GM06990 (cell line): ENCODE measurements around the gene ZNF205.
"Not testable (repeated sequence)": the region's sequence is repeated elsewhere in the genome, so short reads cannot be mapped to it uniquely, and the experiment has no call there.

Experiments used
- DNase-seq: peaks from one replicate; pipeline ENCODE4 v3.0.0-alpha.2; 2011; ENCODE audit not compliant: insufficient read length; ENCODE audit errors: extremely low read depth
- H3K27me3 ChIP-seq: replicated peaks from 2 replicates; pipeline ENCODE4 v1.6.0; 2011; ENCODE audit warnings: low read length; ENCODE audit not compliant: control insufficient read depth, insufficient read depth
- H3K36me3 ChIP-seq: 2 replicates; pipeline ENCODE4 v1.5.1; 2011; ENCODE audit warnings: low read length; ENCODE audit not compliant: control insufficient read depth, insufficient read depth
- H3K4me3 ChIP-seq: replicated peaks from 2 replicates; pipeline ENCODE4 v1.5.1; 2011; ENCODE audit warnings: low read depth, mild to moderate bottlenecking, control low read depth, low read length
- TF ChIP-seq, protein P1 (sequence below): IDR thresholded peaks from 2 replicates; pipeline ENCODE4 v1.5.1; 2011; ENCODE audit warnings: low read length, control low read depth, mild to moderate bottlenecking, inconsistent platforms; ENCODE audit not compliant: insufficient read depth, poor library complexity, severe bottlenecking

Gene ZNF205

DNA sequence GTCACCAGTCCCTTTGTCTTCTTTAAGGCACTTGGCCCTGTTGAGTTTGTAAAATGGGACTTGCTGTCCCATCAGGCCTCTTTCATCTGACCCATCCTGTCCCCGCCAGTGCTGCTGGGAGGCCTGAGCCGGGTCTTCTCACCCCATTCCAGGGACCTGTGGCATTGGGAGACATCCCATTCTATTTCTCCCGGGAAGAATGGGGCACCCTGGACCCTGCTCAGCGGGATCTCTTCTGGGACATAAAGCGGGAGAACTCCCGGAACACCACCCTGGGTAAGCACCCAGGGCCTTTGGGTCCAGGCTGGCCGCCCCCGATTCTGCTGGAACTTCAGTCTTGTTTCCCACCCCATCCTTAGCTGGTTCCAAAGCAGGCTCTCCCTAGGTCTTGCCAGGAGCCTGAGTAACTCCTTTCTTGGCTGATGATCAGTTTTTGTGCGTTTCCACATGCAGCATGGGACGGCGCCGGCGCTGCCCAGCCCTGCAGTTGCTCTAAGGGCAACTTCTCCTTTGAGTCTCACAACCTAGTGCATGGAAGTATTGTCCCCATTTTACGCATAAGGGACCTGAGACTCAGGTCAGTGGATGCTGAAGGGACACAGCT is 26.5 kb downstream of the ZNF205 start:
- no peak overlapping the region for H3K4me3 ChIP-seq
- H3K27me3 ChIP-seq: no peaks in the 10 kb centered on the region
- H3K36me3 ChIP-seq: no peaks in the 10 kb centered on the region; the same call in none of the 2 replicates
- DNase-seq: no peak
- TF ChIP-seq, protein P1, sequence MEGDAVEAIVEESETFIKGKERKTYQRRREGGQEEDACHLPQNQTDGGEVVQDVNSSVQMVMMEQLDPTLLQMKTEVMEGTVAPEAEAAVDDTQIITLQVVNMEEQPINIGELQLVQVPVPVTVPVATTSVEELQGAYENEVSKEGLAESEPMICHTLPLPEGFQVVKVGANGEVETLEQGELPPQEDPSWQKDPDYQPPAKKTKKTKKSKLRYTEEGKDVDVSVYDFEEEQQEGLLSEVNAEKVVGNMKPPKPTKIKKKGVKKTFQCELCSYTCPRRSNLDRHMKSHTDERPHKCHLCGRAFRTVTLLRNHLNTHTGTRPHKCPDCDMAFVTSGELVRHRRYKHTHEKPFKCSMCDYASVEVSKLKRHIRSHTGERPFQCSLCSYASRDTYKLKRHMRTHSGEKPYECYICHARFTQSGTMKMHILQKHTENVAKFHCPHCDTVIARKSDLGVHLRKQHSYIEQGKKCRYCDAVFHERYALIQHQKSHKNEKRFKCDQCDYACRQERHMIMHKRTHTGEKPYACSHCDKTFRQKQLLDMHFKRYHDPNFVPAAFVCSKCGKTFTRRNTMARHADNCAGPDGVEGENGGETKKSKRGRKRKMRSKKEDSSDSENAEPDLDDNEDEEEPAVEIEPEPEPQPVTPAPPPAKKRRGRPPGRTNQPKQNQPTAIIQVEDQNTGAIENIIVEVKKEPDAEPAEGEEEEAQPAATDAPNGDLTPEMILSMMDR: no peak

DNA sequence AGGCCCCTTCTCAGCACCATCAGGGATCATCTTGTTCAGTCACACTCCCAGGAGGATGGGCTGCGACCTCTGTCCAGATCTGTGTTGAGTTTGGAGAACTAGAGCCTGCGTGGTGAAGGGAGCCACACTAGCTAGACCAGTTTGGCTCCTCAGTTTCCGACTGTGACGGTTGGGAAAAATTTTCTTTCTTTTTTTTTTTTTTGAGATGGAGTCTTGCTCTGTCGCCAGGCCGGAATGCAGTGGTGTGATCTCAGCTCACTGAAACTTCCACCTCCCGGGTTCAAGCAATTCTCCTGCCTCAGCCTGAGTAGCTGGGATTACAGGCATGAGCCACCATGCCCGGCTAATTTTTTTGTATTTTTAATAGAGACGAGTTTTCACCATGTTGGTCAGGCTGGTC is 27.2 kb downstream of the ZNF205 start:
- H3K4me3 ChIP-seq: not testable (repeated sequence)

DNA sequence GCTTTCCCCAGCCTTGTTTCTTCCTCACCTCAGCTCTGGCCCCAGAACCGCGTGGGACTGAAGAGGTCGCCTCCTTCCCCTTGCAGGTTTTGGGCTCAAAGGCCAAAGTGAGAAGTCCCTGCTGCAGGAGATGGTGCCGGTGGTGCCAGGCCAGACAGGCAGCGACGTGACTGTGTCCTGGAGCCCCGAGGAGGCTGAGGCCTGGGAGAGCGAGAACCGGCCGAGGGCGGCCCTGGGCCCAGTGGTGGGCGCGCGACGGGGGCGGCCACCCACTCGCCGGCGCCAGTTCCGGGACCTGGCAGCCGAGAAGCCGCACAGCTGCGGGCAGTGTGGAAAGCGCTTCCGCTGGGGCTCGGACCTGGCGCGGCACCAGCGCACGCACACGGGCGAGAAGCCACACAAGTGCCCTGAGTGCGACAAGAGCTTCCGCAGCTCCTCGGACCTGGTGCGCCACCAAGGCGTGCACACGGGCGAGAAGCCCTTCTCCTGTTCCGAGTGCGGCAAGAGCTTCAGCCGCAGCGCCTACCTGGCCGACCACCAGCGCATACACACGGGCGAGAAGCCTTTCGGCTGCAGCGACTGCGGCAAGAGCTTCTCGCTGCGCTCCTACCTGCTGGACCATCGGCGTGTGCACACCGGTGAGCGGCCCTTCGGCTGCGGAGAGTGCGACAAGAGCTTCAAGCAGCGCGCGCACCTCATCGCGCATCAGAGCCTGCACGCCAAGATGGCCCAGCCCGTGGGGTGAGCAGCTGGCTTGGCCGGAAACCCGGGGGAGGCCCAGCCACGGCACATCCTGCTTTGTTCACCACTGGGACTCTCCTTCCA is 28.4 kb downstream of the ZNF205 start:
- Histone ChIP-seq H3K4me3 (no peak overlapping the region), H3K27me3 (no peaks in the 10 kb centered on the region; the same call in 1 of the 2 replicates), H3K36me3 (no peaks in the 10 kb centered on the region; the same call in none of the 2 replicates)
- TF ChIP-seq, protein P1: no peak
- no peak for DNase-seq

More for the DNA sequence above, 27.2 kb downstream of the ZNF205 start:
- DNase-seq, H3K27me3 ChIP-seq, H3K36me3 ChIP-seq: not testable (repeated sequence)

DNA sequence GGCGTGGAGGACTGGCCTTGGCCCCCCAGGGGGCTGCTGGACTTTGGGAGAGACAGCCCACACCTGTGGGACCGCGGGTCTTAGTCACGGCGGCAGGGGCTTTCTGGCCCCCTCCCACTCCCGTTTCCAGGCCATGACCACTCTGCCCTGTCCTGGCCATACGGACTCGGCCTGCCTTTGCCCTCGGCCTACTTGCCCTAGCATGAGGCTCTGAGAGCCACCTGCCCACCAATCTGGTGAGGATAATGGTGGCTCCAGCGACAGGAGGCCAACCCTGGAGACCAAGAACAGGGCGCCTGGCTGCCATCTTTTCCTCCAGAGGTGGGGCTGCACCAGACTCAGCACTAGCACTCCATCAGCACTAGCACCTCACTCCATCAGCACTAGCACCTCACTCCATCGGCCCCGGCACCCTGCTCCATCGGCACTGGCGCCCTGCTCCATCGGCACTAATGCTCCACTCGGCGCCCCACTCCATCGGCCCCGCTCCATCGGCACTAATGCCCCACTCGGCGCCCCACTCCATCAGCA is 29.5 kb downstream of the ZNF205 start:
- Histone ChIP-seq H3K27me3 (no peaks in the 10 kb centered on the region; the same call in 1 of the 2 replicates), H3K36me3 (no peaks in the 10 kb centered on the region; the same call in none of the 2 replicates), H3K4me3 (no peak overlapping the region)
- DNase-seq: no peak
- TF ChIP-seq, protein P1: no peak

DNA sequence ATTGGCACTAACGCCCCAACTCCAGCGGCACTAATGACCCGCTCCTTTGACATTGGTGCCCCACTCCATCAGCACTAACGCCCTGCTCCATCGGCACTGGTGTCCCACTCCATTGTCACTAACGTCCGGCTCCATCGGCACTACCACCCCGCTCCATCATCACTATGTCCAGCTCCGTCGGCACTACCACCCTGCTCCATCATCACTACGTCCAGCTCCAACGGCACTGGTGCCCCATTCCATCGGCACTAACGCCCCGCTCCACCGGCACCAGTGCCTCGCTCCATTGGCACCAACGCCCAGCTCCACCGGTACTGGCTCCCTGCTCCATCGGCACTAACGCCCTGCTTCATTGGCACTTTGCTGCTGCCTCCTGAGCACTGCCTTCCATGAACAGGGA is 29.9 kb downstream of the ZNF205 start:
- H3K36me3 ChIP-seq: no peaks in the 10 kb centered on the region; the same call in none of the 2 replicates
- no peaks in the 10 kb centered on the region; the same call in 1 of the 2 replicates for H3K27me3 ChIP-seq
- H3K4me3 ChIP-seq: no peak overlapping the region
- TF ChIP-seq, protein P1: no peak
- DNase-seq: no peak

DNA sequence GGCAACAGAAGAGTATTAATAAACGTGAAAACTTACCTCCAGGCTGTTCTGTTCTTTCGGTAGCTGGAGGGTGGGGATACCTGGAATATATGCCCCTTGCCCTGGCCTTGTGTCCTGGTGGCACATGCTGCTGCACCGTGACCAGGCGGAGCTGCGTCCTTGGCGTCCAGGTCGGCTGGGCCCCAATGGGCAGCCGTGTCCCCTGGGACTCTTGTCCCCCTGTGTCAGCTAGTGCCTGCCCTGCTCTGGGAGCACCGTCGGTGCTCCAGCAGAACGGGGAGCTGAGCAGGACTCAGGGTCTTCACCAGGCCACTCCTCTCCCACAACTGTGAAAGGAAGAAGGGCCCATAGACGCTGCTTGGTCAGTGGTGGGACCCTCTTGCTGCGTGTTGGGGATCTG is 30.4 kb downstream of the ZNF205 start:
- Histone ChIP-seq H3K27me3 (no peaks in the 10 kb centered on the region; the same call in 1 of the 2 replicates), H3K36me3 (no peaks in the 10 kb centered on the region; the same call in none of the 2 replicates), H3K4me3 (no peak overlapping the region)
- TF ChIP-seq, protein P1: no peak
- DNase-seq: no peak
